ENCODE results near the gene MRPL33.

GRCh38 chr2:27798486-27798885 lies 27.0 kb downstream of the MRPL33 start:
- no peak for TF ChIP-seq RAD21 (IDR thresholded peaks at IDR 0.05; ENCODE audit: low read length)
- TF ChIP-seq CTCF (IDR thresholded peaks at IDR 0.05) = no peak
- TF ChIP-seq POLR2AphosphoS5 (IDR thresholded peaks at IDR 0.05; ENCODE audit: low read depth, low read length) = no peak
- TF ChIP-seq REST (IDR thresholded peaks at IDR 0.05; ENCODE audit: low read depth, low read length) = no peak
- no peak for TF ChIP-seq USF2 (IDR thresholded peaks at IDR 0.05; ENCODE audit: borderline replicate concordance, low read depth, low read length)
- no peak for TF ChIP-seq MAX (IDR thresholded peaks at IDR 0.05; ENCODE audit: low read depth)
- TF ChIP-seq TAF1 (IDR thresholded peaks at IDR 0.05; ENCODE audit: borderline replicate concordance, low read depth, low read length) = no peak
- TF ChIP-seq RFX5 (IDR thresholded peaks at IDR 0.05; ENCODE audit: low read length) = no peak

All from SK-N-SH (cell line).